ENCODE data around the gene AMD1. TPM values are rescaled to one million over a fixed set of nuclear protein-coding genes. Genes with fewer than 3 reads are reported as not detected.

AMD1 gene
- total and polyA plus RNA-seq, 2 of the 8 experiments (the other 6 are each of a cell fraction or from before 2014, with no cell fraction given), result 60.9 to 177 TPM

- H2AK5ac ChIP-seq (ENCODE audit: low read depth, low read length), result no peak overlapping the region
- H2BK5ac ChIP-seq (ENCODE audit: low read depth, low read length), result no peak overlapping the region
- no peak overlapping the region for H4K91ac ChIP-seq (replicated peaks; ENCODE audit: insufficient read length, low read length)
- H3K27ac ChIP-seq (ENCODE audit: low read depth, low read length), result no peak overlapping the region
- H3K23ac ChIP-seq (ENCODE audit: insufficient read length), result no peak overlapping the region
- H3K9ac ChIP-seq (replicated peaks in 1 of 4; ENCODE audit: extremely low read depth in 1 of 4, low read depth in 3 of 4, low read length in 3 of 4), result no peak overlapping the region
- H3K4ac ChIP-seq (replicated peaks; ENCODE audit: insufficient read length, low read depth, low read length), result no peak overlapping the region
- H2BK12ac ChIP-seq (ENCODE audit: low read depth, low read length), result no peak overlapping the region
- no peaks in the 10 kb centered on the region for H3K36me3 ChIP-seq (ENCODE audit: control insufficient read depth in 2 of 4, insufficient read depth in 4 of 4, low read length in 3 of 4)
- no peaks in the 10 kb centered on the region for H3K27me3 ChIP-seq (replicated peaks in 1 of 4; ENCODE audit: control insufficient read depth in 3 of 4, extremely low read depth in 1 of 4, insufficient read depth in 3 of 4, low read length in 3 of 4)
- ChIA-PET CTCF (ENCODE audit: partially characterized antibody) (interaction anchor here (0.6 kb wide), 1 partner anchor 31 kb away, joined by 4 read pairs; no protein-coding TSS in a partner anchor), POLR2A (ENCODE audit: partially characterized antibody) (interaction anchor here (1.2 to 2.1 kb wide), 4 partner anchors 11 to 48 kb away, joined by 3 to 11 read pairs (median 8); partner anchors contain the start of genes AMD1 and CDK19)
- no peak overlapping the region for H2BK20ac ChIP-seq (ENCODE audit: low read length)
- no peaks in the 10 kb centered on the region for H3K79me2 ChIP-seq (ENCODE audit: control insufficient read depth in 1 of 2, insufficient read depth in 2 of 2, low read length in 2 of 2)
- H4K20me1 ChIP-seq (replicated peaks in 1 of 2; ENCODE audit: control insufficient read depth in 1 of 2, insufficient read depth in 2 of 2, low read length in 2 of 2), result no peaks in the 10 kb centered on the region
- H2BK120ac ChIP-seq (replicated peaks; ENCODE audit: low read depth, low read length), result no peak overlapping the region
- H3K79me1 ChIP-seq (ENCODE audit: low read depth, low read length), result no peaks in the 10 kb centered on the region
- no peak overlapping the region for H3K14ac ChIP-seq (ENCODE audit: insufficient read length)
- whole genome bisulfite sequencing, 2 experiments (ENCODE audit: extremely low coverage in 1 of 2, insufficient coverage in 1 of 2, insufficient read length in 1 of 2, insufficient replicate concordance in 2 of 2, low coverage in 1 of 2, low lambda C conversion rate in 2 of 2, missing lambda C conversion rate in 1 of 2), result 93% methylated on average over 8 of the region's 9 CpGs; no CpG with 5 or more reads in 1 of the 2 experiments
- H2BK15ac ChIP-seq (ENCODE audit: low read length), result no peak overlapping the region
- H2AFZ ChIP-seq (ENCODE audit: low read length), result no peak overlapping the region
- DNase-seq (ENCODE audit: low read depth in 1 of 2, low spot score in 2 of 2), result no peak
- H3K18ac ChIP-seq (ENCODE audit: extremely low read depth, low read length), result no peak overlapping the region
- H3K56ac ChIP-seq (replicated peaks; ENCODE audit: insufficient read length, low read depth, low read length), result no peak overlapping the region
- no peaks in the 10 kb centered on the region for H3K4me1 ChIP-seq (replicated peaks in 1 of 4; ENCODE audit: control insufficient read depth in 3 of 4, insufficient read depth in 4 of 4, low read length in 3 of 4)
- H4K5ac ChIP-seq (ENCODE audit: insufficient read length, low read depth, low read length), result no peak overlapping the region
- no peak for FAIRE-seq
- no peaks in the 10 kb centered on the region for H3K23me2 ChIP-seq (ENCODE audit: low read depth, low read length)
- no peak overlapping the region for H3K4me2 ChIP-seq (ENCODE audit: insufficient read depth in 1 of 2, low read depth in 2 of 2, low read length in 2 of 2)
- no peak overlapping the region for H3K4me3 ChIP-seq (ENCODE audit: extremely low read depth in 1 of 4, insufficient read depth in 2 of 4, low read depth in 3 of 4, low read length in 4 of 4)
- peak overlapping the region; percentile 80; the same call in 1 of the 2 replicates for H4K8ac ChIP-seq (ENCODE audit: extremely low read depth, insufficient read depth, low read length)
- H3K9me3 ChIP-seq (ENCODE audit: insufficient read depth in 2 of 2, low read depth in 1 of 2, low read length in 1 of 2), result no peaks in the 10 kb centered on the region
- TF ChIP-seq POLR2A (IDR thresholded peaks at IDR 0.05; ENCODE audit: control extremely low read depth in 1 of 2, low read depth in 2 of 2, low read length in 2 of 2), result no peak
- TF ChIP-seq BCL11A (IDR thresholded peaks at IDR 0.05; ENCODE audit: low read depth in 2 of 2, low read length in 2 of 2), result no peak
- no peak for TF ChIP-seq EP300 (IDR thresholded peaks at IDR 0.05; ENCODE audit: borderline replicate concordance in 1 of 2, low read depth in 2 of 2, low read length in 2 of 2)
These were observed 48.1 kb upstream of the AMD1 start for GRCh38 chr6:110826236-110827129.

All from H1 (cell line).